NCI-H1694 (cell line): ENCODE measurements around the gene CSPG4.
A peak's percentile ranks its signal among the peaks of the same experiment; 100 is the strongest.

Source experiments
- DNase-seq: peaks from one replicate; lab custom pipeline; 2025; lab: John Stamatoyannopoulos, UW

Gene CSPG4

DNA sequence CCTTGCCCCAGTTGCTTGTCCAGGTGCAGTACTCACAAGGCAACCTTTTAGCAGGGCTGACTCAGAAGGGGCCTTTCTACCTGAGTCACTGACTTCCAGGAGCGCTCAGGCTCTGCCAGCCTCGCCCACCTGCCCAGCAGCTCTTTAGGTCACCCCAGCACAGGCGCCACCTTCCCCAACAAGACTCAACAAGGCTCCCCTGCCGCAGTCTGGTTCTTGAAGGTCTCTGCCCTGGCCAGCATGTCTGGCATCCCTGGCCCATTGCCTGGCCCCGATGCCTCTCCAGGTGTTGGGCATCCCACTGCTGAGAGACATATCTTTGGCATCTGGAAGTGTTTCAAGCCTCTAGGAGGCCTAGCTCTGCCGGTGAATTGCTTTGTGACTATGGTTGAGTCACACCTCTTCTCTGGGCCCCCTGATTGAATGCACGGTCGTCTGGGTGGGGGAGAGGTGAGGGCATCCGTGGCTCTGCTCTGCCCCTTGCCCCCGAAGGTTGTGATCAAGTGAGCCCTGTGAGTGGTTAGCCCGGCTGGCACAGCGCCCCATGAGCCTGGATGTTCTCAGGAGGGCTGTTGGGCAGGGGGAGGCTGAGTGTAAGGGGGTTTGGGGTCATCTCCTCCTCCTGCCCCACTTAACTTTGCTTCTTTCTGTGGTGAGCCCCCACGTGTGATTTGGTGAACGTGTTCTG lies 43.3 kb downstream of the CSPG4 start:
- no peak for DNase-seq

DNA sequence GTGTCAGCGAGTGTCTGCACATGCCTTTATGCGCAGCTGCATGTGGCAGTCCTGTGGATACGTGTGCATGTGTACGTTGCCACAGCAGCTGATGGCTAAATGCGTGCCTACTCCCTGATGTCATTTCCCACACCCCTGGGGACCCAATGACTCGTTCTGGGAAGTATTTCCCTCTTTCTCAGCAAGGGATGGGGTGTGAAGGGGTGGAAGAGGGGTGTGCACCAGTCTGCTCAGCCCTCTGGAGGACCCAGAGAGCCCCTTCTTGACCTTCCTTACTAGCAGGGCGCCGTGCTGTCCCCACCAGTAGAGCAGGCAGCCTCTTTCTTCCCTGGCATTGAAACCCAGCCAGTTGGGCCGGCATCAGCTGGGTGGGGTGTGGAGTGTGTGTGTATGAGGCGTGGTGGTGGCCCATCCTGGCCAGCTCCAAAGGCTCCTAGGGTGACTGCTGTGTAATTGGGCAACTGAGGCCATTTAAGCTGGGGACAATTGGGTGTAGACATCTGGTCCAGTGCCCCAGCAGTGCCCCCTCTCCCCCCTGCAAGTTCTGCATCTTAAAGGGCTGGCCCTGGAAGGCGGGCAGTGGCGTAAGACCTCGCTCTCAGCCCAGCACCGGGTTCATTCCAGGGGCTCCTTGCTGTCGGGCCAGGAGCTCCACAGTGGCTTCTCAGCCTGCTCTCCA lies 45.7 kb downstream of the CSPG4 start:
- DNase-seq: no peak

DNA sequence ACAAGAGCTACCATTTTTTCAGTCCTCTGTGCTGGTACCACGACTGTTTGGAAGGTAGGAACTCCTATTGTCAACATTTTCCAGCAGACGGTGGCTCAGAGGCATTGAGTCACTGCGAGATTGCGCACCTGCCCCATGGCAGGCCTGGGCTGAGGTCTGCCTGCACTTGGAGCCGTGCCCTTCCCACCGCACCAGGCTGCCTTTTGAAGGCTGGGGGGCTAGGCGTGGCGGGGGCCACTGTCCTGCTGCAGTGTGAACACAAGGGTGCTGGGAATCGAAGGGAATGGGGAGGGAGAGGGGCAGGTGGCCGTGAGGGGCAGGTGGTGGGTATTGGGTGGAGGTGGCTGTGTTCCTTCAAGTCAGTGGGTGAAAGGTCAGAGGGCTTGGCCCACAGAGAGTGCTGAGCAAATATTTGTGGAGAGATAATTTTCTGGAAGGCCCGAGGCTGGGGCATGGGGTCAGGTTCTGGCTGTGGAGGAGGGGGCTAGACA lies 48.7 kb downstream of the CSPG4 start:
- DNase-seq: no peak

DNA sequence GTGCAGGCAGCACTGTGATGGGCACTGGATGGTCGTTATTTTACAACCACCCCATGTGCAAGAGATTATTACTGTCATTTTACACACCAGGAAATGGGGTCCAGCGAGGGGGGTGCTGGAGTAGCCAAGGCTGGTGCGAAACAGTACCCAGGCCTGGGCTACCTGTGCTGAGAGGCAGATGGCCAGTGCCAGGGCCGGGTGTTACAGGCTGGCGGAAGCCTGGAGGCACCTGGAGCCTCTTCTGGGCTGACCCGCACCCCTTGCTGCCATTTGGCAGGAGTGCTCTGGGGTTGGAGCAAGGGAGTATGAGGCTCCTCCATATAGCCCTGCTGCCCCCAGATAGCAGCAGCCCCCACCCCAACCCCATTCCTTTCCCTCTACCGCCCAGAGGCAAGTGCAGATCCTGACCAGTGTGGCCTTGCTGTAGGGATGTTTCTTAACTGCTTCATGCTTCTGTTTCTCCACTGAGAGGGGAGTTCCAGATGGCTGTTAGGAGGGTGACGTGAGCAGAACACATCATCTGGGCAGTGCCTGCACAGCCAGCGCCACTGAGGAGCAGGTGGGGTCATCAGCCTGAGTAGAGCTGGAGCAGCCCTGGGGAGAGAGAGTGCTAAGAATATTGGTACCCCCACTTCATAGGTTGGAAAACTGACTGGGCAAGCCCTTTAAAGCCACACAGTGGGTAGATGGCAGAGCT lies 49.7 kb downstream of the CSPG4 start:
- no peak for DNase-seq

DNA sequence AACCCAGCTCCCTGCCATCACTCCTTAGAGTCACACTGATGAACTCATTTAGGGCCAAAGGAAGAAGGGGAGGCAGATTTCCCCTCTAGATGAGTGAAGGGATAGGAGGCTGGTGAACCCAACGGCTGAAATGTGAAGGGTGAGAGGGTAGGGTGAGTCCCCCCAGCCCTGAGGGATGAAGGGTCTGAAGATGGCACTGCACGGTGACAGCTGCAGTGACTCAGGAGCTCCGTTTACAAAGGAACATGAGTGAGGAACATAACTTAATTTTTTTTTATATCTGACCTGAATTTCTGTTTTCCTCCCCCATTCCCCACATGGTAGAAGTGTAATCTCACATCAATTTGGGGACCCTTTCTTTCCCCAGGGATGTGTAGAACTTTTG lies 50.9 kb downstream of the CSPG4 start:
- DNase-seq: no peak

DNA sequence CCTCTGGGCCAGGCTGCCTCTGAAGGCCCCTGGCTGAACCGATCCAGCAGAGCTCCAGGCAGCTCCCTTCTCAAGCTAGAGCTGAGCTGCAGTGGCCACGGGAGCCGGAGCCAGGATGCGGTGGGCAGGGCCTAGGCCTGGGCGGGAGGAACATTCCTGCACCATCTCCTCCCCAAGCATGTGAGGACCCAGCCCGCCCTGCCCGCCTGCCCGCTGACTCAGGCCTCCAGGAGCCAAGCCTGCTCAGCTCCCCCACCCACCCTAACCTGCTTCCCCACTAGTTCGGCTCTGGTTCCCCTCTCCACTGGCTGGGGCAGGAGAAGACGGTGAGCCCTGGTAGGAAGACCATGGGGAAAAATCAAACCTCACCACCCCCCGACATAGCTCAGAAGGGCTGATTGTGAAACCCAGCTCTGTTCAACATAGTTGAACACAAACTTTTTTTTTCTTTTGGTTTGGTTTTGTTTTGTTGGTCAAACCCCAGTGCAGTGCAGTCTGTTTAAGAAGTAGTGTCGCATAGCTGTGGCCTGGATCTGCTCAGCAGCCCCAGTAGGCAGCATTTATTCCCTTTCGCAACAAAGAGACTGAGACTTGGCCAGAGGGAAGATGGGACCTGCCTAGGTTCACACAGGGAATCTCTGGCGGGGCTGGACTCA lies 51.4 kb downstream of the CSPG4 start:
- DNase-seq: no peak

DNA sequence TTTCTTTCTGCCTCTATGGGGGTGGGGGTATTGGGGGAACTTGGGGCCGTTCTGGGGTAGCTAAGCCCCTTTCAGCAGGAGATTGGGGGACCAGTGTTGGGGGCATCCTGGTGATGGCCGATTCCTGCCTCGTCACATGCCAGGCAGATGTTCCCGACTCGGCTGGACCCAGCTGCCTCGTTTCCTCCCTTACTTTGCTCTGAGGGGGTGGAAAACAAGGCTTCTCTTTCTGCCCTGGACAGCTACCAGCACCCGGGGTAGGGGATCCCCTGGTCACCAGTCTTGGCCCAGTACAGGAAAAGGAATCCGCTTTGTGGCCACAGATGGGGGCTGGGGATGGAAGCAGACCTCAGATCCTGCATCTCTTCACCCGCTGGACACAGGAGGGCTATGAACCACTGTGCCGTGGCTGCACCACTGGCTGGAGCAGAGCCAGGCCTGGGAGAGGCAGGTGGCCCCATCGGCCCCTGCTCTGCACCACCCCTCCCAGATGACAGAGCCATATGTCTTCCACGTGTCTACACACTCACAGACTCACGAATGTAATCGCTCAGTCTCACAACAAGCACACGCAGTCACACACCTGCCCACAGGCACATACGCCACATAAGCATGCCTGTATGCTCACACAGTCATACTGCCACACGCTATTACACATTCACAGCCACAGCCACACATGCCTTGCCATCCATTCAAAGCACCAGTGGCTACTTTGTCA lies 52.6 kb downstream of the CSPG4 start:
- DNase-seq: peak; percentile 55

DNA sequence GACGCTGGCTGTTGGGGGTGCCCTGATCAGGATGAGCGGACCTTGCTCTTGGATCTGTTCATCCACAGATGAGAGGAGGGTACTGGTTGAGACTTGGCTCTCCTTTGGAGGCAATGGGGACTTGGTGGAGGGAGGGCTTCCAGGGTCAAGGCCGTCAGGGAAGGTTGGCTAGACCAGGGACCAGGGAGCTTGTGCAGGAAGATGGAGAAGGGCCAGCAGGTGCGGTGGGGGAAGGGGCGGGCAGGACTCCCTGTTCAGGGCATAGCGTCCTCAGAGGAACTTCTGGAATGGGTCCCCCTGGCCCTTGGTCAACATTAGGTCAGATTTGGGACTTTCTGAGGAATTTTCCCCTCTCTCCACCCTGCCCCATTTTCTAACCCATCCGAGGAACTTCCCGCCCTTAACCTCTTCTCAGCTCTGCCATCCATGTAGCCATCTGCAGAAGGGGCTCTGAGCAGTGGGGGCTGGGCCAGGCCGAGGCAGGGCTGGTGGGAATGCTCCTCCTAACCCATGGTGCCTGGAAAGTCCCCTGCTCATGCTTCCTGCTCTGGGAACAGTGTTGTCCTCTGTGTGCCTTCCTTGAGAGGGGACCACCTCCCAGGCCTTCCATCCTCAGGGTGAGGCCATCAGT lies 53.4 kb downstream of the CSPG4 start:
- DNase-seq: no peak

DNA sequence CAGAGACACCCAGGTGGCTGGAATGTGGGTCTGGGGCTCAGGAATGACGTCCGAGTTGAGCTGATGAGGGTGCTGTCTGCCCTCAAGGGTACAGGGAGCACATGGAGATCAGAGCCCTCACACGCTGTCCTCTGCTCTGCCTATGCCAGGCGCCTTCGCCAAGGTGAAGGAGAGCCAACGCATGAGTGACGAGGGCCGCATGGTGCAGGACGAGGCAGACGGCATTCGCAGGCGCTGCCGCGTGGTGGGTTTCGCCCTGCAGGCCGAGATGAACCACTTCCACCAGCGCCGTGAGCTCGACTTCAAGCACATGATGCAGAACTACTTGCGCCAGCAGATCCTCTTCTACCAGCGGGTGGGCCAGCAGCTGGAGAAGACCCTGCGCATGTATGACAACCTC lies 55.8 kb downstream of the CSPG4 start:
- DNase-seq: no peak

GRCh38 chr15:75656331-75656730 lies 56.3 kb downstream of the CSPG4 start:
- no peak for DNase-seq

DNA sequence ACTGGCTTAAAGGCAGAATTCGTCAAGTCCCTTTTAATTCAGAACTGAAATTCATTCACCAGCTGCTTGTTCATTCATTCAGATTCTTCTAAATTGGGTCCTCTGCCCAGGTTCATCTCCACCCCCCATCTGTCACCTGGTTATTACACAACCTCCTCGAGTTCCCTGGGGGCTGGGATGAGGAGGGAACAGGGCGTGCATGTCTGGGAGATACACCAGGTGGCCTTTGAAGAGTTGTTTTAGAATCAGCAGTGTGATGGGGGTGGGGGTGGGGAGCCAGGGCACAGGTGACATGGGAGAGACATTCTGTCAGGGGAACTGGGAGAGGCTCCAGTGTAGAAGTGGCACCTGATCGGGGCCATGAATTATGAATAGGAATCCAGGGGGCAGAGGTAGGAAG lies 56.7 kb downstream of the CSPG4 start:
- DNase-seq: peak; percentile 56

DNA sequence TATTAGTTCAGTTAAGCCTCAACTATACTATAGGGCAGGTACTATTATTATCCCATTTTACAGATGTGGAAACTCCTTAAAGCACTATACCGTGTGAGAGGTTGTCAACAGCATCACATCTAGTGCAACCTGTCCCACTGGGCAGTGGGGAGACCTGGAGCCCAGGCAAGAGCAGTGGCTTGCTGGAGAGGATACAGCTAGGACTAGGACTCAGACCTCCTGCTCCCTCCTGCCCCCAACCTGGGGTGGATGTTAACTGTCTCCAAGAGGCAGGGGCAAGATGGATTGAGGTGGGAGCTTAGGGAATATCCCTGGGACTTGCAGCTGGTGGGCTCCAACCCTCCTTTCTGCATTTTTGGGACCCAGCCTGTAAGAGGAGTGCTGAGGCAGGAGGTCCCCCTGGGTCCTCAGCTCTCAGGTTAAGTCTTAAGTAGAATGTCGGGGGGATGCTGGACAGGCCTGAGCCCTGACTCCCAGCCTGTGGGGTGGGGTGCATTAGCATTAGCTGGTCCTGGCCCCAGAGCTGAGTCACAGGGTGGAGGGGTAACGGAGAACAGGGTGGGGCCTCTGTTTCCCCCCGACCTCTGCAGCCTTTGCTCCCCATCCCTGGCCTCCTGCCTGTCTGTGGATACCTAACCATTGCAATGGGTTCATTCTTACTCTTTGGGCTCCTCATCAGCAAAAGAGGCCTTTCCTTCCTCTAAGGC lies 58.3 kb downstream of the CSPG4 start:
- no peak for DNase-seq

DNA sequence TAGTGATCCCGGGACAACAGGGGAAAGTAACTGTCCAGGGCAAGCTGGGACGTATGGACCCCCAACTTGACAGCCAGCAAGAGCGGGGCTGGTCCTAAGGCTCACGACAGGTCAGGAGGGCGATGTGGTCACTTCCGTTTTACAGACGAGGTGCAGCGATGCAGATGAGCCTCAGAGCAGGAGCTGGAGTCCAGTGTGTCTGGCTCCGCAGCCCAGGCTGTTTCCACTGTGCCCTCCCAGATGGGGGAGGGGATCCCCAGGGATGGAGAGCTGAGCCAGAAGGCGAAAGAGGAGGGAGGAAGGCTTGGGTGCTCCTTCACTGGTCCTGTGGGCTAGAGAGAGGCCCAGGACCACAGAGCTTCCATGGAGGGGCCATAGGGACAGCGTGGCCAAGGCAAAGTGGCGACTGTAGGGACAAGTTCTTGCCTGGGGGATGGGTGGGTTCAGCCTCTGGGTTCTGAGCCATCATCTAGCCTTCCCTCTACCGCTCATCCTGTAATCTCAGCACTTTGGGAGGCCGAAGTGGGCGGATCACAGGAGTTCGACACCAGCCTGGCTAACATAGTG lies 59.2 kb downstream of the CSPG4 start:
- no peak for DNase-seq

GRCh38 chr15:75651810-75652543 lies 60.7 kb downstream of the CSPG4 start:
- no peak for DNase-seq

DNA sequence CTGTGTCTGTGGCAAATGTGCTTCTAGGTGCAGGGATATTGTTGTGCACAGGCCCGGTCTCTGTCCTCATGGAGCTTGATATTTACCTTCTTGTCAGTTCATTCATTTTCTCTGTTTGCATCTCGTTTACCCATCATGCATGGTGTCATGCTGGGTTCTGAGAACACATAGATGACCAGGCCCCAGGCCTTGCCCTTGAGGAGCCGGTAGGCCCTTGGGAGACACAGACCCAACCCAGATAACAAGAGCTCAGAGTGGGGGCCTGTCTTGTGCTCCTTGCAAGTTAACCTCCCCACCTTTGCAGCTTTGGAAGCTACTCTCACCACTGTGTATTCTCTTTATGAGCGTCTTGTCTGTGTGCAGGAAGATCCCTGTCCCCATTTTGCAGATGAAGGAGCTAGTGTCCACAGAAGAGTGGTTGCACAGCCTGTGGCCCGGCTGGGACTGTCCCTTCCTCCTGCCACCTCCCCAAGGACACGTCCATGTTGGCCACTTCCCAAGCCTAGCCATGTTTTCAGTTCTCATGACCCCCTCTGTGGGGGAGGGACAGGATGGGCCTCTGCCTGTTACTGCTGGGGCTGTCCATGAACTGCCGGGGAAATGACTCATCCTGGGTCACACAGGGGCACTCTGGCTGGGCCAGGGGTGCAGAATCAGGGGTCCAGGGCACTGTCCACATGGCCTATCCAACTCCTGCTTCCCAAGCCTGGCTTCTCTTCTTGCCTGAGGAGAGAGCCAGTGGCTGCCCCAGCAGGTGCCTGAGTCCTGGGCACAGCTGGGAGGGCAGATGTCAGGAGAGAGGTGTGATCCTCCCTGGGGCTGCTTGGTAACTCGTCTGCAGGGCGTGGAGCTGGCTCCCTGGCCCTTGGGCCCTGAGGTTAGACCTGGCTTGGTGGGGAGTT lies 61.5 kb downstream of the CSPG4 start:
- no peak for DNase-seq

- DNase-seq: no peak
These were observed 62.8 kb downstream of the CSPG4 start for GRCh38 chr15:75649848-75650247.

- DNase-seq: no peak
These were observed 63.4 kb downstream of the CSPG4 start for GRCh38 chr15:75649045-75649761.
